GM12891 (cell line): ENCODE measurements around the gene COPS8.
A peak's percentile ranks its signal among the peaks of the same experiment; 100 is the strongest.

ENCODE experiments used
- DNase-seq: peaks from one replicate; pipeline ENCODE4 v3.0.0; 2011; ENCODE audit warnings: low spot score; ENCODE audit not compliant: insufficient read length
- FAIRE-seq: peaks from 2 replicates; lab custom pipeline; 2011; peaks lifted over from hg19 to GRCh38; lab: Jason Lieb, UNC
- PAX5 ChIP-seq: IDR thresholded peaks from 2 replicates; pipeline ENCODE4 v1.6.1; 2011; ENCODE audit warnings: low read length, moderate library complexity, mild to moderate bottlenecking; ENCODE audit not compliant: insufficient read depth, severe bottlenecking
- POLR2A ChIP-seq: IDR thresholded peaks from 2 replicates; pipeline ENCODE4 v1.6.1; 2011; ENCODE audit warnings: low read depth, low read length, control low read depth
- POLR2AphosphoS5 ChIP-seq: IDR thresholded peaks from 2 replicates; pipeline ENCODE4 v1.6.1; 2011; ENCODE audit warnings: low read depth, low read length, control low read depth
- POU2F2 ChIP-seq: IDR thresholded peaks from 2 replicates; pipeline ENCODE4 v1.6.1; 2011; ENCODE audit warnings: low read depth, mild to moderate bottlenecking, control low read depth, low read length, moderate library complexity
- SPI1 ChIP-seq: IDR thresholded peaks from 2 replicates; pipeline ENCODE4 v1.6.1; 2011; ENCODE audit warnings: low read depth, low read length, control low read depth
- TAF1 ChIP-seq: IDR thresholded peaks from 2 replicates; pipeline ENCODE4 v1.6.1; 2011; ENCODE audit warnings: low read depth, low read length, control low read depth

The COPS8 gene

DNA sequence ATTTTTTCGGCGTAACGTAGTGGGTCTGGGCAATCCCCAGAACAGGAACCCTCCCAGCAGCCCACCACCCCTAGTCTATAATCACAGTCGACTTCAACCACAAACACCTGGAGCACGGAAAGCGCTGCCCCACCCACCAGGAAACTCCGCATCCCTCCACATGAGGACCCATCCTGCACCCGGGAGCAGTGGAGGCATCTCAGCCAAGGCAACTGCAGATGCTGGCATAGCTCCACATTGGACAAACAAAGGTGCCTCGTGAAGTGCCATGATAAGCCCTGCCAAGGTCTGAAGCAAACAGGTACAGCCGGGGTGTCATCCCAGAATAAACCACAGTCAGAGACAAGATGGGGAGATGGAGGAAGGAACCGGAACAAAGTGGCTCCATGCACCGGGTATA, 24.3 kb upstream of the COPS8 start:
- FAIRE-seq: peak; percentile 78
- DNase-seq: no peak
- TF ChIP-seq TAF1 (no peak), POLR2AphosphoS5 (no peak), SPI1 (no peak), POLR2A (no peak), POU2F2 (no peak), PAX5 (no peak)

GRCh38 chr2:237062585-237062984, 23.1 kb upstream of the COPS8 start:
- TF ChIP-seq TAF1: no peak
- no peak for TF ChIP-seq SPI1
- TF ChIP-seq POLR2A: no peak
- TF ChIP-seq POU2F2: no peak
- no peak for TF ChIP-seq PAX5
- TF ChIP-seq POLR2AphosphoS5: no peak
- DNase-seq: no peak
- no peak for FAIRE-seq

- DNase-seq (no peak), FAIRE-seq (no peak)
- TF ChIP-seq POLR2AphosphoS5 (no peak), TAF1 (no peak), SPI1 (no peak)
Measured at GRCh38 chr2:237064203-237065070, 21.3 kb upstream of the COPS8 start.

DNA sequence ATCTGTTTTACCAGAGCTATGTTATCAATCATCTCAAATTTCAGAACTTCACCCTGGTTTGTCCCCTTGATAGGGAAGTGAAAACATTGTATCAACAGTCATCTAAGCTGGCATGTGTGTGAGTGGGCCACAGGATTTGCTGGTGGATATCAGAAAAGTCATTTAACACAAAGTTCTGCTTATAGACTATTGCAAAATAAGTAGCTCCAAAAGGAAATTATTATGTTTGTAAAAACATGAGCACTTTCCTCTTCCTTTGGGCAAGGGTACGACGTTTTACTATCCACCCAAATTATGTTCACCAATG, 20.7 kb upstream of the COPS8 start:
- TF ChIP-seq SPI1 (peak; percentile 69), POLR2A (no peak), TAF1 (no peak)
- no peak for DNase-seq
- FAIRE-seq: peak; percentile 16

DNA sequence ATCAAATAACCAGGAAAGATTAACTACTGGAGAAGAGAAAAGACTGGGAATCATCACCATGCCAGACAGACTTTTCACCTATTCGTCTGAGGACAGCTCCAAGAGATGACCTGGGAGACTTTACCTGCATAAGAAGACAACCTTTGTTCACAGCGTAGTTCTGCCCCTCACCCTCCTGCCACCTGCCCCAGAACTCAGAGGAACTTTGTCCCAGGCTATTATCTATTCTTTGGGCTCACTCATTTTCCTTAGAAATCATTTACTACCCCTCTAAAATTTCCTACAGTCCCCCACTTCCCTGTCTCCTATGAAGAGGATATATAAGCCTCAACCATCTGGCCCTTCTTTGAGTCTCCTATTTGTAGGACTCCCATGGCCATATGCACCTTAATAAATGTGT, 19.3 kb upstream of the COPS8 start:
- FAIRE-seq (no peak), DNase-seq (no peak)
- no peak for TF ChIP-seq PAX5
- no peak for TF ChIP-seq POLR2A
- TF ChIP-seq SPI1: no peak
- TF ChIP-seq TAF1: no peak
- TF ChIP-seq POU2F2: no peak
- no peak for TF ChIP-seq POLR2AphosphoS5

GRCh38 chr2:237068005-237068576, 17.6 kb upstream of the COPS8 start:
- DNase-seq: no peak
- TF ChIP-seq POLR2AphosphoS5 (no peak), POU2F2 (no peak), PAX5 (no peak), TAF1 (no peak), POLR2A (no peak), SPI1 (no peak)
- no peak for FAIRE-seq

DNA sequence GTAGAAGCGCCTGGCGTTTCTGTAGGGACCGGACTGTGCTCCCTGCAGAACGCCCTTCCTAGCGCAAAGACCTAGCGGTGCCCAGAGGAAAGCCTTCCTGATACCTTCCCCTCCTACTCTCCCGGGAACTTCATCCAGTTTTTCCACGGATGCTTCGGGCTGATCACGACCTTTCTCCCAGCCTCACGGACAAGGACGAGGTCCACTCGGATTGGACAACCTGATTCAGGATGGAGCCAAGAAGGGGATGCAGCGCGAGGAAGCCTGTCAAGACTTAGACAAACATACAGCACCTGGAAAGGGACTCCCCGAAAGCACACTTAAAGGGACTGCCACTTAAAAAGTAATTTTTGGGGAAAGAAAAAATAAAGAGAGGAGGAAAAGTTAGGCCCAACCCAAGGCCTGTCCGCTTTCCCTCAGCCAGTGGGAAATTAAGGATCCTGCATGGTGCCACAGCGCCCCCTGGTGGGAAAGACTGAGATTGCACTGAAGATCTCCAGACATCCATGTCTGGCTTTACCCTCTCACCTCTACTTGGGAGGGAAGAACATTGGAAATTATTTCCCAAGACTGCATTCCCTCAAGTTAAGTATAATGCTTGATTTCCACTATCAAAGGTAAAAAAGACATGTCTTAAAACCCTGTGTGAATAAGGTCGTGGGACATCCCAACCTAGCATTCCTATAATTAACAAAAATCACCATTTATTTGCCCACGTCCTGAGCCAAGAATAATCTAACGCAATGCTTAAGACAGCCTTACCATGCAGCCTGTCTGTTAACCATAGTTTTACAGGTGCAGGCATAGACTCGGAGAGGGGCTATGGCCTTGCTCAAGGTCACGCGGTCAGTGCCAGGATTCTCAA, 13.4 kb upstream of the COPS8 start:
- TF ChIP-seq POU2F2: no peak
- TF ChIP-seq TAF1: no peak
- no peak for TF ChIP-seq SPI1
- no peak for TF ChIP-seq POLR2AphosphoS5
- no peak for TF ChIP-seq POLR2A
- TF ChIP-seq PAX5: no peak
- DNase-seq: no peak
- FAIRE-seq: no peak

DNA sequence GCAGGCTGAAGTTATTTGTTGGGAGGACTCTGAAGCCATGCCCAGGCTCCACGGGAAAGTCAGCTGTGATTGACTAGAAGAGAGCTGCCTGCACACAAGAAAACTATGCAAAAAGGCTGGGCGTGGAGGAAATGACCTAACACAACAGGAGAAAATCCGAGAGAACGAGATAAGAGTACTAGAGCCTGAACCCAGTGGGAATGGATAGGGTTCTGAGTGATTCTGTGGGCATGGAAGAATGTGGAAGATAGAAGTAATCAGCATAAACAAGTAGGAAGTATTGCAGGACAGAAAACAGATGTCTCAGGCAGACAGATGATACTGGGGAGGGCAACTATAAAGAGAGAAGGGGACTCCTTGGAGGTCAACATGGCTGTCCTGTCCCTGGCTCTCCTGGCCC, 12.1 kb upstream of the COPS8 start:
- TF ChIP-seq POLR2A (no peak), TAF1 (no peak), POLR2AphosphoS5 (no peak), PAX5 (no peak), SPI1 (no peak), POU2F2 (no peak)
- DNase-seq: no peak
- FAIRE-seq: no peak

DNA sequence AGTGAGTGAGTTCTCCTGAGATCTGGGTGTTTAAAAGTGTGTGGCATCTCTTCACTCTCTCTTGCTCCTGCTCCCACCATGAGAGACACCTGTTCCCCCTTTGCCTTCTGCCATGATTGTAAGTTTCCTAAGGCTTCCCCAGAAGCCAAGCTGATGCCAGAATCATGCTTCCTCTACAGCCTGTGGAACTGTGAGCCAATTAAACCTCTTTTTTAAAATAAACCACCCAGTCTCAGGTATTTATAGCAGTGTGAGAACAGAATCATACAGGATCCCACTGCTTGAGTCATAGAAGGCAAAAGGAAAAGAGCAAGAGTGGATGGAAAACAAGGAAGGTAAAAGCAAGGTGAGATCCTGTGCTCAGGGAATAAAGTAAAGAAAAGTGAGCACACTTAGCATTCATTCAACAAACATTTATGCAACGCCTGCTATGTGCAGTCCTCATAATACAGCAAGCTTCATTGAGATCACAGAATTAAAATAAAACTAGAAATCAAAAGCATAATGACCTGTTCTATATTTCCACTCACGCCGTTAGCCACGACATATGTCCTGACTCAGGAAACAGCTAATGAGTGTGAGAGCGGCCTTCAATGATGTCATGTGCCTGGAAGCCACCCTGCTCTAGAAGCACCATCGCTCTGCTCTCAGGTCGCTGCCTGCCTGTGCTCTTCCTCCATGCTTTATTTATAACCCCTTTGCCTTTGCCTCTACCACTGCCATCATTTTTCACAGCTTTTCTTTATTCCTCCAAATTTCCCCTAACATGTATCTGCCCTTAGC, 11.3 kb upstream of the COPS8 start:
- TF ChIP-seq POLR2AphosphoS5 (no peak), POU2F2 (no peak), POLR2A (no peak), SPI1 (no peak), TAF1 (no peak), PAX5 (no peak)
- DNase-seq: no peak
- FAIRE-seq: no peak
